Calu3 (cell line): ENCODE results near the gene GAS7. TPM values are rescaled to one million over a fixed set of nuclear protein-coding genes. Genes with fewer than 3 reads are reported as not detected.

ENCODE experiments used
- BruUV-seq: library from RNA; stranded (reverse); fragments of 400-500 nt; replicated peaks from 2 replicates; lab custom pipeline; 2021; lab: Mats Ljungman, UMichigan
- CTCF ChIA-PET: fragments of 300-600 bp; sonication (Branson Sonifier 250); formaldehyde crosslinking; loops from one replicate; lab custom pipeline; 2022; ENCODE audit warnings: antibody characterized with exemption; lab: Charles Lee
- DNase-seq: peaks from one replicate; pipeline ENCODE4 v3.0.0; 2022
- H3K27ac Mint-ChIP-seq: one replicate; pipeline ENCODE4 v1.8.0; 2022; ENCODE audit warnings: mixed read lengths; ENCODE audit not compliant: unreplicated experiment
- H3K27me3 Mint-ChIP-seq: one replicate; pipeline ENCODE4 v1.8.0; 2022; ENCODE audit warnings: mixed read lengths; ENCODE audit not compliant: unreplicated experiment
- H3K36me3 Mint-ChIP-seq: one replicate; pipeline ENCODE4 v1.8.0; 2022; ENCODE audit warnings: mild to moderate bottlenecking, moderate library complexity, mixed read lengths; ENCODE audit not compliant: insufficient read depth, unreplicated experiment
- H3K4me1 Mint-ChIP-seq: one replicate; pipeline ENCODE4 v1.8.0; 2022; ENCODE audit warnings: mild to moderate bottlenecking, low read depth, mixed read lengths; ENCODE audit not compliant: unreplicated experiment
- H3K4me3 Mint-ChIP-seq: one replicate; pipeline ENCODE4 v1.8.0; 2022; ENCODE audit warnings: mild to moderate bottlenecking, low read depth, moderate library complexity, mixed read lengths; ENCODE audit not compliant: unreplicated experiment
- H3K9me3 Mint-ChIP-seq: one replicate; pipeline ENCODE4 v1.8.0; 2022; ENCODE audit warnings: low read depth, mixed read lengths; ENCODE audit not compliant: unreplicated experiment
- intact Hi-C: fragments of 100-400 bp; cut with micrococcal nuclease; formaldehyde crosslinking; loops from one replicate; pipeline ENCODE4 v1.10.0; 2022; ENCODE audit not compliant: unreplicated experiment
- total RNA-seq: library from RNA; stranded (reverse); gene quantifications from 2 replicates; pipeline ENCODE4 v1.2.3, GENCODE V29; 2022
- TF ChIP-seq, protein P1 (sequence below): fragments of 200-600 bp; IDR thresholded peaks from one replicate; pipeline ENCODE4 v1.8.0; 2022; ENCODE audit warnings: antibody characterized with exemption; ENCODE audit not compliant: unreplicated experiment

GAS7 gene
- total RNA-seq, 1 experiment from 2014 or later: 0.42 TPM

DNA sequence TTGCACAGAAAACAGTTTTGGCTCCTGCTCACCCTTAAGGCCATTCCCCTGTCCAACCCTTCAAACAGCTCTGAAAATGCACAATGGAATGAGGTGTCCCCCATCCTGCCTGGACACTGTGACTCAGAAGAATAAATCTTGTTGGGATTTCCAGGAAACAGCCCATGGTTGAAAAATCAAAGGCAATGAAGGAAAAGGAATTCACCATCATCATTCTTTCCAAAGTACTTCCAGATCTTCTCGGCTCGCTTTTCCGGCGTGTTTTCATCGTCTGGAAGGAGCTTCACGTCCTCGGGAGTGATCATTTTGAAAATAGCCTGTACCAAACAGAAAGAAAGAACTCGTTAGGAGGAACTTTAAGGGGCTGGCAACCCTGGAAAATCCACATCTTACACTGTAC lies 297.6 kb downstream of the GAS7 start:
- CTCF ChIA-PET: no interaction called here
- Mint-ChIP-seq H3K27ac (no peak overlapping the region), H3K36me3 (no peaks in the 10 kb centered on the region), H3K27me3 (peaks cover 34% of the 10 kb centered on the region), H3K4me1 (peaks cover 11% of the 10 kb centered on the region), H3K9me3 (no peaks in the 10 kb centered on the region), H3K4me3 (no peak overlapping the region)
- no TSS peak for BruUV-seq
- no peak for DNase-seq
- intact Hi-C loops: no loop called here
- TF ChIP-seq, protein P1, sequence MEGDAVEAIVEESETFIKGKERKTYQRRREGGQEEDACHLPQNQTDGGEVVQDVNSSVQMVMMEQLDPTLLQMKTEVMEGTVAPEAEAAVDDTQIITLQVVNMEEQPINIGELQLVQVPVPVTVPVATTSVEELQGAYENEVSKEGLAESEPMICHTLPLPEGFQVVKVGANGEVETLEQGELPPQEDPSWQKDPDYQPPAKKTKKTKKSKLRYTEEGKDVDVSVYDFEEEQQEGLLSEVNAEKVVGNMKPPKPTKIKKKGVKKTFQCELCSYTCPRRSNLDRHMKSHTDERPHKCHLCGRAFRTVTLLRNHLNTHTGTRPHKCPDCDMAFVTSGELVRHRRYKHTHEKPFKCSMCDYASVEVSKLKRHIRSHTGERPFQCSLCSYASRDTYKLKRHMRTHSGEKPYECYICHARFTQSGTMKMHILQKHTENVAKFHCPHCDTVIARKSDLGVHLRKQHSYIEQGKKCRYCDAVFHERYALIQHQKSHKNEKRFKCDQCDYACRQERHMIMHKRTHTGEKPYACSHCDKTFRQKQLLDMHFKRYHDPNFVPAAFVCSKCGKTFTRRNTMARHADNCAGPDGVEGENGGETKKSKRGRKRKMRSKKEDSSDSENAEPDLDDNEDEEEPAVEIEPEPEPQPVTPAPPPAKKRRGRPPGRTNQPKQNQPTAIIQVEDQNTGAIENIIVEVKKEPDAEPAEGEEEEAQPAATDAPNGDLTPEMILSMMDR: no peak

DNA sequence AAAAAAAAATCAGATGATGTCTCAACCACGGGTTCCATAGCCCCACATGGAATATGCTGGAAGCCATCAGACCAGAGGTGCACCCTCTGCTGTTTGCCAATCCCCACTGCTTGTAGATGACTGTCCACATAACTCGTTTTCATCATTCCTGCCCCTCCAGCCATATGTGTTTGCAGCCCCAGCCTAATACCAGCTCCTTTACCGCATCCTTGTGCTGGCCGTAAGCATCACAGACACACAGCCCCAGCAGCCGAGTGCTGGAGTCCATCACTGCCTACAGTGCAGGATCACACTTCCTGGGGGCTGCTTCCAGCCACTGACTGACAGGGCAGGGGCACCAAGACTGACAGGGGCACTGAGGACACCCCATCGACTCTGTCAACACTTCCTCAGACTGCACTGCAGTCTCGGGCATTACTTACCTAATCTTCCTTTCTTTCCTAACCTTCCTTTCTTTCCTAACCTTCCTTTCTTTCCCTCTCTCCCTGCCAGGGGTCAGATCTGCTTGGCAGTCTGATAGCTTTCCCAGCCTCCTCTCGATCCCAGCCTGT lies 298.3 kb downstream of the GAS7 start:
- no peak overlapping the region for H3K27ac Mint-ChIP-seq

DNA sequence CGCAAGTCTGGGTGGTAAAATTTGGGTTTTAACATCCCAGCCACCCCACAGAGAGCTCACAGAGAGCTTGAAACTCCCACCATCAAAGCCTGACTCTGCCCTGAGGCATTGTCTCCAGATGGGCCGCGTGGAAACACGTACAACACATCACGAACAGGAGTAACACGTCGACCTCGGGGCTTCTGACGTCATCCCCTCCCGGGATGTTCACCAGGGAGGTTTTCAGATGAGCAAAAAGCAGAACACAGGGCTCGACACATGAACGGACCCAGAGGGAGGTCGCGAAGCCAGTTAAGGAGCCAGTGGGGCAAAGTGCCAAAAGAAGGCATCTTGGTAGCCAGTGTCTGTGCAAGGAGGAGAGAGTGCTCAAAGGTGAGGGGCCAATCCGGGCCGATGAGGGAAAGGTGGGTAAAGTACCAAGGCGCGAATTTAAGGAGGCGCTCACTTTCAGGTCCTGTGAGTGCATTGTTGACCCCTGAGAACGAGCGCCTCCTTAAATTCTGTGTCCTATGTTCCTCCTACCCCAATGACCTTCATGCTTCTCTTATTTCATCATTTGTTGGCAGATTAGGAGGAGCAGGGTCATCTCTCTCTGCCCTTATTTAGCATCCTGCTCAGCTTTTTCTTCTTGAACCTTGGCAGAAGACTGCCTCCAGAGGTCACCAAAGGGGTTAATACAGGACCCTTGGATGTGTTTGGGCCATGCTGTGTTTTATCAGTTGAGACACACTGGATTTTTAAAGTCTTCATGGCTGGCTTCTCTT lies 298.9 kb downstream of the GAS7 start:
- intact Hi-C loops: no loop called here
- H3K36me3 Mint-ChIP-seq: no peaks in the 10 kb centered on the region
- H3K4me1 Mint-ChIP-seq: peaks cover 11% of the 10 kb centered on the region
- CTCF ChIA-PET: interaction anchor here (0.7 kb wide), 1 partner anchor 81 kb away, joined by 3 read pairs; no protein-coding TSS in a partner anchor
- no peaks in the 10 kb centered on the region for H3K9me3 Mint-ChIP-seq
- DNase-seq: no peak
- no peak overlapping the region for H3K4me3 Mint-ChIP-seq
- H3K27ac Mint-ChIP-seq: no peak overlapping the region
- peaks cover 34% of the 10 kb centered on the region for H3K27me3 Mint-ChIP-seq
- no TSS peak for BruUV-seq
- TF ChIP-seq, protein P1: no peak

More for the DNA sequence above, 298.3 kb downstream of the GAS7 start:
- intact Hi-C loops: no loop called here
- Mint-ChIP-seq H3K9me3 (no peaks in the 10 kb centered on the region), H3K36me3 (no peaks in the 10 kb centered on the region), H3K27me3 (peaks cover 34% of the 10 kb centered on the region), H3K4me1 (peaks cover 11% of the 10 kb centered on the region), H3K4me3 (no peak overlapping the region)
- DNase-seq: no peak
- no TSS peak for BruUV-seq
- CTCF ChIA-PET: interaction anchor here (0.7 kb wide), 1 partner anchor 80 kb away, joined by 3 read pairs; no protein-coding TSS in a partner anchor
- TF ChIP-seq, protein P1: no peak

DNA sequence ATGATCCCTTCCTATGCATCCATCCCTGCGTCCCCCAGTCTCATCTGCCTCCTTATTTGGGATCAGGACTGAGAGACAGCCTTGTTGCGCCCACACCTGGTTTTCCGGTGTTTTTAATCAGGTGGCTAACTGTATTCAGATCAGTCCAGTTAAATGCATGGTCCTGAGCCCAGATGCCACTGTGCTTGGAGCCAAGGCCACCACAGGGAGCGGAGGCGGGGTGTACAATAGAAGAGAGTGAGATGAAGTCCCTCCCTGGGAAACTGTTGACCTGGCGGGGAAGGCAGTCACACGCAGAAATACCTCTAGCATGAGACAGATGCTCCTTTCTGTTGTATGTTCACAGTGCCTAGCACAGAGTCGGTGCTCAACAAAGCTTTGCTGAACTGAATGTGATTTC lies 299.6 kb downstream of the GAS7 start:
- CTCF ChIA-PET: no interaction called here
- H3K9me3 Mint-ChIP-seq: no peaks in the 10 kb centered on the region
- H3K36me3 Mint-ChIP-seq: no peaks in the 10 kb centered on the region
- H3K4me3 Mint-ChIP-seq: no peak overlapping the region
- BruUV-seq: no TSS peak
- no peak overlapping the region for H3K27ac Mint-ChIP-seq
- intact Hi-C loops: no loop called here
- DNase-seq: no peak
- H3K4me1 Mint-ChIP-seq: peaks cover 11% of the 10 kb centered on the region
- peaks cover 34% of the 10 kb centered on the region for H3K27me3 Mint-ChIP-seq
- TF ChIP-seq, protein P1: no peak
